HG02588 (cell line): ENCODE data around the gene CNTN3.

Experiments
- ATAC-seq: cut with Tn5 transposase; IDR thresholded peaks from one replicate; pipeline ENCODE4 v1.9.1; 2021; ENCODE audit warnings: mild to moderate bottlenecking, moderate library complexity; ENCODE audit not compliant: unreplicated experiment

The CNTN3 gene

GRCh38 chr3:74613060-74613459 is 1.4 kb downstream of the CNTN3 start:
- ATAC-seq: no peak

GRCh38 chr3:74611206-74611605 is 3.3 kb downstream of the CNTN3 start:
- no peak for ATAC-seq

GRCh38 chr3:74607803-74608202 is 6.7 kb downstream of the CNTN3 start:
- ATAC-seq: no peak

DNA sequence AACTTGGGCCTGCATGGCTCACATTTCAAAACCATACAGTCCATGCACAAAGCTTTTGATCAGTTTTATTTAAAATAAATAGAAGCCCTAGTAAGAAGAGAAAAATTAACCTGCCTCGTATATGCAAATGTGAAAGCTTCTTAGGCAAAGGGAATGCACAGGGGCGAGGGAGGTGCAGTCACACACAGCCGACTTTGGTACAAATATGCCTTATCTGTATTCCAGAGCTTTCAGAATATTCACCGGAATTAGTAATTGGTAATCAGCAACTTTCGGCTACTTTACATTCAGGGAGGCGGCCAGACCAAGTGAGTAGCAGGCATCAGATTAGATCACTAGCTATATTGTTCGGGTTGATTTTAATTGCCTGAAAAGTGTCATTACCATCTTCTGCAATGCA is 7.5 kb downstream of the CNTN3 start:
- ATAC-seq: no peak

GRCh38 chr3:74605437-74605836 is 9.0 kb downstream of the CNTN3 start:
- no peak for ATAC-seq

- no peak for ATAC-seq
Measured at GRCh38 chr3:74603292-74603691, 11.2 kb downstream of the CNTN3 start.

GRCh38 chr3:74602471-74602870 is 12.0 kb downstream of the CNTN3 start:
- ATAC-seq: no peak

GRCh38 chr3:74601793-74602192 is 12.7 kb downstream of the CNTN3 start:
- no peak for ATAC-seq

- ATAC-seq: no peak
Measured at GRCh38 chr3:74599564-74599963, 14.9 kb downstream of the CNTN3 start.

DNA sequence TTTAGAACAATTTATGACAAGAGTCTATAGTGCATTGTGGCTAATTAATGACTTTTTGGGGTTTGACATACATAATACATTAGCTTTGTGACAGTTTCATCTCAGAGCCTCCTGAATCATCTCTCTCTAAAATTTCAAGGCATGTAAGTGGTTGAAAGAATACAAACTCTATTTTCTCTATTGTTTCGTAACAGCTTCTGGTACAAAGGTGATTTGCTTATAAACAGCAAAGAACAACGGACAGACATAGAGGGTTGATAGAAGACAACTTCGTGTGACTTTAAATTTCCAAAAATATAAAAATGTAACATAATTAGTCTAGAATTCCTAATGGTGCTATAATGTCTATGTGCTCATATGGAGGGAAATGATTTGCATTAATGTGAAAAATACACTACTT is 21.3 kb downstream of the CNTN3 start:
- ATAC-seq: no peak

DNA sequence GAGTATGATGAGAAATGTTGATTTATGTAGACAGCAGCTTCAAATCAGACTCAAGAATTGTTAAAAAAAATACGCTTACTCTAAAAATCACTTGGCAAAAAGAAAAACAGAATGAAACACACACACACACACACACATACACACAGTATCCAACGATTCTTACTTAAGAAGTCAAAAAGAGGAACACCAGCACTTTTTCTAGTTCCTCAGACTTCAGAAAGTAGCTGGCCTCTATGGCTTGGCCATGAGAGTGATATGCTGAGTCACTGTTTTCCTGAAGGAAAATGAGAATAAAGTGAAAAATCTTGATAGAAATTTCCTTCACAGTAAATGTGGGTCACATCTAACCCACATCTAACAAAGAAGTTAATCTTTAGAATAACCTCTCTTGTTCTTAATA is 22.1 kb downstream of the CNTN3 start:
- no peak for ATAC-seq

DNA sequence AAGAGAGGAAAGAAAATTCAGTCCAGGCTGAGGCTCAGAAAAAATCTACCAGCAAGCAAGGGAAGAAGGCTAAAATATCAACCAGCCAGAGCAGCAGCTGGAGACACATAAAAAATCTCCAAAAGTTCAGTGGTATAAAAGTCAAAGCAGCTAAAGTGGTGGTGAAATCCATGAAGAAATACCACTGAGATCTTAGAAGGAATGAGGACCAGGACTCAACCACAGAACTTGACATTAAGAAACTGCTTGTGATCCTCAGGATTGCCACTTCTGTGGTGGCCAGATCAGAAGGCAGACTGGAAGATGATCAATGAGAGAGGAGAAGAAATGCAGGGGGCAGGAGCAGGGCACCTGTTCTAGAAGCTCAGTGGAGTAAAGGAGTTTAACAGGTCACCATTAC is 22.5 kb downstream of the CNTN3 start:
- no peak for ATAC-seq

- no peak for ATAC-seq
Measured at GRCh38 chr3:74591342-74591741, 23.1 kb downstream of the CNTN3 start.

GRCh38 chr3:74590620-74591262 is 23.7 kb downstream of the CNTN3 start:
- ATAC-seq: no peak

GRCh38 chr3:74584782-74585181 is 29.7 kb downstream of the CNTN3 start:
- ATAC-seq: no peak

GRCh38 chr3:74582982-74583381 is 31.5 kb downstream of the CNTN3 start:
- no peak for ATAC-seq

- no peak for ATAC-seq
Measured at GRCh38 chr3:74575857-74576256, 38.6 kb downstream of the CNTN3 start.

- ATAC-seq: no peak
Measured at GRCh38 chr3:74571118-74571517, 43.3 kb downstream of the CNTN3 start.
